Occipital lobe (tissue), 2 donors: ENCODE measurements around the gene ANKRD33. TPM values are rescaled to one million over a fixed set of nuclear protein-coding genes. Genes with fewer than 3 reads are reported as not detected.
"Not testable (repeated sequence)": the region's sequence is repeated elsewhere in the genome, so short reads cannot be mapped to it uniquely, and the experiment has no call there.

Experiments used
- DNase-seq: peaks from one replicate; lab custom pipeline; 2025; lab: John Stamatoyannopoulos, UW
- total RNA-seq: library from RNA; depleted of rRNA; stranded (reverse); fragments of >200 nt; gene quantifications from one replicate; pipeline ENCODE4 v1.2.3, GENCODE V29; 2014

The ANKRD33 gene
- total RNA-seq, 1 donor from 2014 or later: not detected

DNA sequence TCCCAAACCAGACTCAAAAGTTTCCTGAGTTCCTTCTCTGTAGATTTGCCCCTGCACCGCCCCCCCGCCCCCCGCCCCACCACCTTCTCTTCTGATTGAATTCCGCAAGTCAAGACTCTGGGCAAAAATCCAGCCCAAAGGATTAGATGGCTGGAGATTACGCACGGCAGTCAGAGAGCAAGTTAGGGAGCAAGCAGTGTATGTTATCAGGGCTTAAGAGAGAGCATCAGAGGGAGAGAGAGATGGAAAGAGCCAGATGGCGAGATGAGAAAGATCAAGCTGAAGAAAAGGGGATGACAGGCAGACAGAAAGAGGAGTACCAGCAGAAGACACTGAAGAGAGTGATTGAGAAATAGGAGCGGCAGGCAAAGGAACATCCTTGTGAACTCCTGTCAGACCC is 13.9 kb upstream of the ANKRD33 start:
- DNase-seq: no peak

DNA sequence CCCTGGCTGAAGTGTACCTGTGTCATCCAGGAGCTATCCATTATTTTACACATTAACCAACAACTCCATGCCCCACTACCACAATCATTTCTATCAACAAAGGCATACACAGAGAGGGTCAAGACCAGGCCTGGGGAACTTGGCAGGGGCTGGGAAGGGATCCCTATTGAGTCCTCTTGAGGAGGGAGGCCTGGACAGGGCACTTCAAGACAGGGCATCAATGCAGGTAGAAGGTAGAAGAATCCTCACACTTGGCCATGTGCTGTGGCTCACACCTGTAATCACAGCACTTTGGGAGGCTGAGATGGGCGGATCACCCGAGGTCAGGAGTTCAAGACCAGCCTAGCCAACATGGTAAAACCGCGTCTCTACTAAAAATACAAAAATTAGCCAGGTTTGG is 13.4 kb upstream of the ANKRD33 start:
- no peak for DNase-seq

DNA sequence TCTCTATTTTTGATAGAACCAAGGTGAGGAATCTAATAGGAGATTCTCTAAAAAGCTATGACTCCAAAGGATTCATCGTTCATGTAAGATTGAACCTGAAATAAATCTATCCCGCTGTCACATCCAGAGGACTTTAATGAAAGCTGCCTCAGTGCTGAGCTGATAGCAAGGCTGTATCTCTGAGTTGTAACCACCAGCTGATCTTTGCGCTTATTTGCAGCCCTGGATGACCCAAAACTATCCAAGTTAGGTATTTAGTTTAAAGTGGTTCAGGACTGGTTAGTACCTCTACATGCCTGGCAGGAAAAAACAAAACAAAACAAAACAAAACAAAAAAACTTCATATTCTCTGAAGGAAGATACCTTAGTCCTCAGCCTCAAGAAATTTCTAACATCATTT is 8.8 kb upstream of the ANKRD33 start:
- no peak for DNase-seq

DNA sequence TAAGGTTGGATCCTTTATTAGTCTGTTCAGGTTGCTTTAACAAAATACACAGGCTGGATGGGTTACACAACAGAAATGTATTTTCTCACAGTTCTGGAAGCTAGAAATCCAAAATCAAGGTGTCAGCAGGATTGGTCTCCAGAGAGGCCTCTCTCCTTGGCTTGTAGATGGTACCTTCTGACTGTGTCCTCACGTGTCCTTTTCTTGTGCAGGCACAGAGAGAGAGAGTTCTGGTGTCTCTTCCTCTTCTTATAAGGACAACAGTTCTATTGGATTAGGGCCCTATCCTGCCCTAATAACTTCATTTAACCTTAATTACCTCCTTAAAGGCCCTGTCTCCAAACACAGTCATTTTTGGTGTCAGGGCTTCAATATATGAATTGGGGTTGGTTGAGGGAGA is 4.6 kb upstream of the ANKRD33 start:
- no peak for DNase-seq

DNA sequence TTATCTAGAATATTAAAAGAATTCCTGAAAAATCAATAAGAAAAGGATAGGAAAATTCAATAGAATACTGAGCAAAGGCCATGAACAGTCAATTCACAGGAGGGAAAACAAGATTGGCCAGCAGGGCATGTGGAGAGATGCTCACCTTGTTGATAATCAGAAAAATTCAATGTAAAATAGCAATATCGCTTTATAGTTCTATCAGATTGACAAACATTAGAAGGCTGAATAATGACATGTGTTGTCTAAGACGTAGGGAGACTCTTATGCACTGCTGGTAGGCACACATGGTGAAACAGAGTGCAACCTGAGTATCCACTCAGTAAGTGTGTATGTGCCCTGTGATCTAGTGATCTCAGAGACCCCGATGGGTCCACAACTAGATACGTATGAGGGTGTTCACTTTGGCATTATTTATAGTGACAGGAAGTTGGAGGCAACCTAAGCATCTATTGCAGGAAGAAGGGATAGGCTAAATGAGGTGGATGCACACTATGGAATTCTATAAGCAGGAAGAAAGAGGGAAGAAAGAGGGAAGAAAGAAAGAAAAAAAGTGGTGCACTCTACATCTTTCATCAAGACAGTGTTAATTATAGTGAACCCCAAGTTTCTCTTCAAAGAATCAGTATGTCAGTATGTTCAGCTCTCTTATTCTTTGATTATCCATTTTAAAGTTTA is 3.8 kb upstream of the ANKRD33 start:
- no peak for DNase-seq

DNA sequence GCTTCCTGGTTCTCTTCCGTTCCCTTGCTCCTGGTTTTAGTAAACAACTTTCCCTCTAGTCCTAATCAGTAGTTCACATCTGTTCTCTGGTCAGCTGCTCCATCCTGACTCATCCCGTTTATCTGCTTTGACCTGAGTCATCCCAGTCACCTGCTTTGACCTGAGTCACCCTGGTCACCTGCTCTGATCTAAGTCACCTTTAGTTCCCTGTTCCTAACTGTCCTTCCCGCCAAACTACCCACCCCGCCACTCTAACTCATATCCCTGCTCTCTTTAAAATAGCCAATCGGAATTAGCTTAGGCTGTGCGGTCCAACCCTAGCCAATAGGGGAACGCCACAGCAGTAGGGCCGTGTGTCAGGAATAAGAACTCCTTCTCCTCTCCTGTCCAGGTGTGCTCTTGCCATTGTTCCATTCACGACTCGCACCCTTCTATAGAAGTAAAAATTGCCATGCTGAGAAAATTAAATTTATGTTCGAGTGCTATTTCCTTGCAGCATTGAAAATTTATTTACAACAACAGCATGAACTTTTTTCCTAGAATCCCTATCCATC is 3.1 kb upstream of the ANKRD33 start:
- DNase-seq: no peak

DNA sequence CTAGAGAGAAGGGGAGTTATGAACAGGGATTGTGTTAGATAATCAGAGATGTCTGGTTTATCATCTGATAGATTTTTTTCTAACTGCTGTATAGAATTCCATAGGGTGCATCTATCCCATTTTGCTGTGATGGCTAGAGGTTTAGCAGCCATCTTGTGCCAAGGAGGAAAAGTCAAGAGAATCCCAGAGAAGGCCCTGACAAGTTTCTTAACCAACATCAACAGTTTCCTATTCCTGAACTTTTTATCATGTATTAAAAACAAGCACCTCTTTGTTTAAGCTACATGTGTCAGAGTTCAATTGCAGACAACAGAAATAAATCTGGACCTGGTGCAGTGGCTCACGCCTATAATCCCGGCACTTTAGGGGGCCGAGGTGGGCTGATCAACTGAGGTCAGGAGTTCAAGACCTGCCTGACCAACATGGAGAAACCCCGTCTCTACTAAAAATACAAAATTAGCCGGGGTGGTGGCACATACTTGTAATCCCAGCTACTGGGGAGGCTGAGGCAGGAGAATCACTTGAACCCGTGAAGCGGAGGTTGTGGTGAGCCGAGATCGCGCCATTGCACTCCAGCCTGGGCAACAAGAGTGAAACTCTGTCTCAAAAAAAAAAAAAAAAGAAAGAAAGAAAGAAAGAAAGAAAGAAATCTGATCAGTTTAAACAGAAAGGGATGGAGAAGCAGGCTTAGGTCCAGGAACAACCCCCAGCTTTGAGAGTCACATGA is 2.4 kb upstream of the ANKRD33 start:
- DNase-seq: not testable (repeated sequence)

DNA sequence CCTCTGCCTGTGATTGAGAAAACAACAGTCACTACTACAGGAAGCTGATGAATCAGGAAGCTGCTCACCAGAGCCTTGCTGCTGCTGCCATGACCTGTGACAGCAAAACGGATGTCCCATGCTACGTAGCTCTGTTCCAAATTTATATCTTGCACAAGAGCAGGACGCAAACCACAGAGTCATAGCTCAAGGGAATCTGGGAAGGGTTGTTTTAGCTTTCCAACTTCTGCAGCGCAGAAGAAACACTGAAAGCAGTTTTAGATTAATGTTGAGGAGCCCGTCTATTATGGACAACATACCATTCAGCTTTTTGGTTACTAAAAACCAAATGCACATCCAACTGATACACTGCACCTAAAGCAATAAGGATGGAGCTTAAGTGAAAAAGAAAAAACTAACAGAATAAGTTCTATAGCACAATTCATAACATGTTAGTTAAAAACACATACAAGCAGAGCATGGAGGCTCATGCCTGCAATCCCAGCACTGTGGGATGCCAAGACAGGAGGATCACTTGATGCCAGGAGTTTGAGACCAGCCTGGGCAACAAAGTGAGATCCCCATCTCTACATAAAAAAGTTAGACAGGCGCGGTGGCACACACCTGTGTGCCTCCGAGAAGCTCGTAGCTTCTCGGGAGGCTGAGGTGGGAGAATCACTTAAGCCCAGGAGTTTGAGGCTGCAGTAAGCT is 1.7 kb upstream of the ANKRD33 start:
- no peak for DNase-seq

DNA sequence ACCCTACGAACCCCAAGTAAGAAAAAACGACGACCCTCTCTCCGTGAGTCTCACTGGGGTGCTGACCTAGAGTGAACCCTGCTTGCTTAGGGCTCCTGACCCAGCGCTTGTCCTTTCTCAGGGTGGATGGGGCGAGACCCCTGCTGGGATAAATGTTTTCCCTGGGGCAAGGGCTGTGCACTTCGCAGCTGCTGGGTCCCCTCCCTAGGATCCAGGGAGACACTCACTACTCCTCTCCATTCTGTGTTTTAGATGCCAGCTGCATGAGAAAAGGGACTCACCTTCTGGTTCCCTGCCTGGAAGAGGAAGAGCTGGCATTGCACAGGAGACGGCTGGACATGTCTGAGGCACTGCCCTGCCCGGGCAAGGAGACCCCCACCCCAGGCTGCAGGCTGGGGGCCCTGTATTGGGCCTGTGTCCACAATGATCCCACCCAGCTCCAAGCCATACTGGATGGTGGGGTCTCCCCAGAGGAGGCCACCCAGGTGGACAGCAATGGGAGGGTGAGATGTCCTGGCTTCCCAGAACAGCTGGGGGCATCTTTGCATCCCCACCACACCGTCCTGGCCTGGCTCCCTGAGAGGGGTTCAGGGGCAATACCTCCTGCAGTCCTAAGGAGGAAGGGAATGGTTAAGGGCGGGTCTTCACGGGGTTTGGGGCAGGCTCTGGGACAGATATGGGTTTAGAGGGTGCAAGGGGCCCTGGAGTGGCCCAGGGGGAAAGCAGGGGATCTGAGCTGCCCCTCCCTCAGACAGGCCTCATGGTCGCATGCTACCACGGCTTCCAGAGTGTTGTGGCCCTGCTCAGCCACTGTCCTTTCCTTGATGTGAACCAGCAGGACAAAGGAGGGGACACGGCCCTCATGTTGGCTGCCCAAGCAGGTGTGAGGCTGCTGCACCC is 663 bp downstream of the ANKRD33 start:
- no peak for DNase-seq

DNA sequence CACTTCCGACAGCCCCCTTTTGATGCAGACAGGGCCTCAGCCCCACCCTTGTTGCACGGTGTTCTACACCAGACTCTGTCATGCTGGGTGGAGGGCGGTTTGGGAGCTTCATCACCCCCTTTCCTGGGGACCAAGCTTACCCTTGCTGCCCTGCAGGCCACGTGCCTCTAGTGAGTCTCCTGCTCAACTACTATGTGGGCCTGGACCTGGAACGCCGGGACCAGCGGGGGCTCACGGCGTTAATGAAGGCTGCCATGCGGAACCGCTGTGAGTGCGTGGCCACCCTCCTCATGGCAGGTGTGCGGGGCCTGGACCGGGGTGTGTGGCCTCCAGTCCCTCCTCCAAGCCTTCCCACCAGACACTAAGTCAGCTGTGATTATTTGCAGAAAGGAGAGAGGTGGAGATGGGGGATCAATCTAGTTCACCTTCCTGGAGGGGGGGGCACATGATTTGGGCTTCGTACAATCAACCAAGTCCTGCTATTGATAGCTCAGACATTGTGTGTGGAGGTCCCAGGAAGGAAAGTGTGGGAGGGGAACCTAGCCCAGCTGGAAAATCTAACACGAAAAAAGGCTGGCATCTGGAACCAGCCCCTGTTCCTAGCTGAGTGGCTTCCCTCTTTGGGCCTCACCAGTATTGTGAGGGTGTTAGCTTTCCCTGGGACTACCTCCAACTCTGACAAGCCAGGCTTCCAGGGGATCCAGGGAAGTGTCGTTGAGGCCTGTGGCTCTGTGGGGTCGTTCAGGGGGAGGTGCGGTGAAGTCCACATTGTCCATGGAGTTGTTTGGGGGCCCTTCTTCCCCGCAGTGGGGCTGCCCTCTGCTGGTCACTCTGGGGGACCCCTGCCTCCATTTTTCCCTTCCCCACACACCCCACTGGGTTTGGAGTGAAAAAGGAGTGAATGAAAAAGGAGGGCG is 1.6 kb downstream of the ANKRD33 start:
- DNase-seq: no peak

DNA sequence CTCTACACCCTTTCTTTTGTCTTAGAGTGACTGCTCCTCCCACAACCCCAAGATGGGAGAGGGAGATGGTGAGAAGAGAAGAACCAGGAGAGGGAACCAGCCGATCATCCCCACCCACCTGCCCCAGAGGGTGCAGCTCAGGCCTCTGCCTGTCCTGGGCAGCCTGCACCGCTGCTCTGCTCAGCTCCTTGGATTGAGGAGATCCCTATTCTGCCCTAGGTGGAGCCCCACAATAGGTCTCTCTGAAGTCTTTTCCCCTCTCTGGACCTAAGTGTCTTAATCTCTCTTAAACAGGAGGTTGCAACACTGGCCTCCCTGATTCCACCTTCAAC is 2.2 kb downstream of the ANKRD33 start:
- DNase-seq: no peak

DNA sequence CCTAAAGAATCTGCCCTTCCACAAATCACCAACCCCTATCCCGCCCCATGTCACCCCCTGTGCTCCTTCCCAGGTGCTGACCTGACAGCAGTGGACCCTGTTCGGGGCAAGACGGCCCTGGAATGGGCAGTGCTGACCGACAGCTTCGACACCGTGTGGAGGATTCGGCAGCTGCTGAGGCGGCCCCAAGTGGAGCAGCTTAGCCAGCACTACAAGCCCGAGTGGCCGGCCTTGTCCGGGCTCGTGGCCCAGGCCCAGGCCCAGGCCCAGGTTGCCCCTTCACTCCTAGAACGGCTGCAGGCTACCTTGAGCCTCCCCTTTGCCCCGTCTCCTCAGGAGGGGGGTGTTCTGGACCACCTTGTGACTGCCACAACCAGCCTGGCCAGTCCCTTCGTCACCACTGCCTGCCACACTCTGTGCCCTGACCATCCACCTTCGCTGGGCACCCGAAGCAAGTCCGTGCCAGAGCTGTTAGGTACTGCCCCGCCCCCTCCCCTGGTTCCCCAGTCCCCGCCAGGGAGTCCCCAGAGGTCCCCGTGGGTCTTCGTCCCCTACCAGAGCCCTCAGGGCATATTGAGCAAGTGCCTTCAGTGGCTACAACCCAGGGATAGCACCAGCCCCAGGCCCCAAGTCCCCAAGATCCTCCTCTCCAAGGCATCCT is 2.7 kb downstream of the ANKRD33 start:
- no peak for DNase-seq

DNA sequence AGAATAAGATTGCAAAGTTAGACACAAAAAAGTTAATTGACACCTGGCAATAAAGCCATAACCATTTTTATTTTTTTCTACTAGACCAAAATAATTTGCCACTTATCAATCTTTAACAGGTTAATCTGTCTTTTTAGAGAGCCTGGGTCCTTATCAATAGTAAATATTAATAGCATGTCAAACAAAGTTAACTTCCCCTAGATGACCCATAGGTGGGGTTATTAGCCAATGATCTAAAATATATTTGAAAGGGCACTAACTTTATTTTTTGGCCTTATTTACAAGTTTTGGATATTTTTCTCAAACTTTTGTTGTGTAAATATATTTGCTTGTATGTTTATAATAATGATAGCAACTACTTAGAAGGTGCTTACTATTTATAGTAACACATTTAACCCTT is 3.9 kb downstream of the ANKRD33 start:
- no peak for DNase-seq

DNA sequence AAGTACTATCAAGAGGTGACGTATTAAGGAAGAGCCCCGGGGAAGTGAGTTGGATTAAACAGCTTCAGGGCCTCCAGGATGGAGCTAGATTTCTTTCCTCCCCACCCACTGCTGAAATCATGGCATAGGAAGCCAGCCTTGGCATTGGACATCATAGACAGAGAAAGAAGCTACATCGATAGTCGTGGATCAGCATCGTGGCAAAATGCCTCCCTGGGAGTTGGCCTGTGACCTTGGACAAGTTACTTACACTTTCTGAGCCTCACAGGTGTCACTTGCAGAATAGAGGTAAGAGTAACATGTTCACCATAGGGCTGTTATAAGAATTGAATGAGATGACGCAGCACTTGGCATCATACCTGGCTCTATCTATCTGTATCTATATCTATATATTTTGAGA is 5.9 kb downstream of the ANKRD33 start:
- no peak for DNase-seq

DNA sequence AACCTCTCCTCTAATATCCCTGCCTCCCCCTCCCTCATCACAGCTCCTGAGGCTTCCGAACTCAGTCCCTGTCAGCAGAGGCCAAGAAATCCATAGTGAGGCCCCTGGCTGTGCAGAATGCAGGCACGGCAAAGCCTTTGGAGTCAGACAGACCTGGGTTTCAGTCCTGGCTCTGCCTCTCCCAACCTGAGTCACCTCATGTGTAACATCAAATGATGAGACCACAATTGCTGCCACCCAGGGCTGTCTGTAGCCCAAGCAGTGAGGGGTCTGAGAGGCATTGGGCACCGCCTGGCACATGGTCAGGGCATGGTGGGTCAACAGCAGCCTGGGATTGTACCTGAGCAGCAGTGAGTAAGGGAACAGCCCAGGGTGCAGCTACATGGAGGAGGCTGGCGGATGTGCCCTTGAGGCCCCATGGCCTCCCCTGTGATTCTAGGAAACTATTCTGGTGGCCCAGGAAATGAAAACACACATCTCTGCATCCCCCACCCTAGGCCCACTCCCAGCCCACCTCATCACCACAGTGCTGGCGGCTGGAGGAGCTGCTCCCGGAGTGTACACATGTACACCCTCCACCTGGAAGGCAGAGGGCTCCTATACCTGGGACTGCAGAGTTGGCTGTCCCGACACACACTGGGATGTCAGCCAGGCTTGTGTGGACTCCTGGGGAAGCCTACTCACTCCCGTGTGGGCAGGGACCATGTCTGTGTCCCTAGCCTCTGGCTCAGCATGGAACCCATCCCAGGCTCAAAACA is 7.7 kb downstream of the ANKRD33 start:
- no peak for DNase-seq

DNA sequence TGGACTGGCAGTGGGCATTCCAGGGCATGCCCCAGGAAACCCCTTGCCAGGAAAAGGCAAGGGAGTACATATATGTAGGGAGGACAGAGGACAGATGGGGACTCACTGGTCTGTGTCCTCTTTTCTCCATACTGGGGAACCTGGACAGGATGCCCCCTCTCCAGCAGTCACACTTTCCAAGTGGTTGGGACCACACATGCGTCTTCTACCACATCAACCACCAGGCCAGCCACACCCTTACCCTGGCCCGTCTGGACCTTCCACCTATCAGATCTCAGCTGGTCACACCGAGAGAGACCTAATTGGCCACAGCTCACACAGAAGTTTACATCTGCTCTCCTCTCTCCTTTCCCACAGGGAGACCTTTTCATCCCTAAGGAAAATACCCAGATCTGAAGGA is 8.3 kb downstream of the ANKRD33 start:
- no peak for DNase-seq

DNA sequence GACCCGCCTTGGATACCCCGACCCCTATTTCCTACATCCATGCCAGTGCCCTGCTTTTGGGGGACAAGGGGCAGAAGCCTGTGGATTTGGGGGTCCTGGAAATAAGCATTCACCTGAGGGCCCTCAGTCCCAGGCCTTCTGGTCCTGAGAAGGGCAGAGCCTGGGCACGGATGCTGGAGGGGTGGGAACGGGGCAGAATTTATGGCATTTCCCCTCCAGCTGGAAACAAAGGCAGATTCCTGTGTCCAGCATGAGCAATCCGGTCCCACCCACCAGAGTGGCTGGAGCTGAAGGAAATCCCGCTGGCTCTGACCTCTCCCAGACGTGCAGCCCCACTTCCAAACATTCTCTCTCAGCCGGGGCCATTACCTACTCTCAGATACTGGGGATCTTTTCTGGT is 9.3 kb downstream of the ANKRD33 start:
- DNase-seq: no peak

DNA sequence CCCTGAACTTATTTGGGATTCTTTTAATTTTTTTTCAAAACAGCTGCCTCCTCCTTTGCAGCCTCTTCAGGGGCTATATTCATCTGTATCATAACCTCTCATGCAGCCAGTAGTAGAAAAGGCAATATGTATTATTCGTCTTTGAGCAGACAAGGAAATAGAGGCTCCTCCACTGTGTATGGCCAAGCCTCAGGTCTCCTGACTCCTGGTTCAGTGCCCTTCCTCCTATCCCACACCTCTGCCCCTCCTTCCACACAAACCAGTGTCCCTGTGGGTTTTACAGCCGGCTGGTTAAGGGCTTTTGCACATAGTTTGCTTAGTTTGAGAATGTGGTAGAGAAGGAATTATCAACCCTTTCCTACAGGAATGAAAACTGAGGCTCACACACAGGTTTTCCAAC is 10.6 kb downstream of the ANKRD33 start:
- DNase-seq: no peak

DNA sequence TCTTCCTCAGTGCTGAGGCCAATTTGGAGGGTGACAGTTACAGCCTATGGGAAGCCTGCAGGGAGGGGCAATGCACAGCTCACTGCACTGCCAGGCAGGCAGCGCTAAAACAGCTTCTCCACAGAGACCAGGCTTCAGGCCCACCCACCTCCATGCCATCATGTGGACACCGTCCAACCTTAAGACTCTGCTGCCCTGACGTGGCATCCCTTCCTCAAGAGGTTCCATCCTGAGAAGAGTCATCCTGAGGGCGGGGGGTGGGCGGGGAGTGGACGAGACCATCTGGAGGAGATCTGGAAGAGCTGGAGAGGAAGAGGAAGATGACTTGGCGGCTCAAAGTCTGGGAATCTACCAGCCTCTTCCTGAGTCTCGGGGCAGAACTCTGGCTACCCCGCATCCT is 11.0 kb downstream of the ANKRD33 start:
- DNase-seq: no peak
